ENCODE results near the gene CDH4.

DNA sequence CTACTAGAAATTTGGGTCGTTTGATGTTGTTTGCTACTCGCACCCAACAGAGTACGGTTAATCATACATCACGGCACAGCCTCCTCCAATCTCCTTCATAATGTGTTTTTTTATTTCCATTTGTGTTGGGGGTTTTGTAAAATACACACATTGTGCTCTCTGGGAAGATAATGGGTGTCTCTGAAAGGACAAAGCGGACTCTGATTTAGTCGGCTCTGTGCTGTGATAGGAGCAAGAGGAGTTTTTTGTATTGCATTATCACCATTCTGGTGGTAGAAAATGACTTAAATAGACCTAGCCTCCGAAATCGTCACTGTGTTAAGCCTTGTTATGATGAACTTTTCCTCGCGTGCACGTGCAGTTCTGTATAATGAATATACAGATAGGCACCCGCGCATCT lies 196.3 kb downstream of the CDH4 start:
- no peak for TF ChIP-seq EZH2 (IDR thresholded peaks at IDR 0.05)
- TF ChIP-seq, protein P1, sequence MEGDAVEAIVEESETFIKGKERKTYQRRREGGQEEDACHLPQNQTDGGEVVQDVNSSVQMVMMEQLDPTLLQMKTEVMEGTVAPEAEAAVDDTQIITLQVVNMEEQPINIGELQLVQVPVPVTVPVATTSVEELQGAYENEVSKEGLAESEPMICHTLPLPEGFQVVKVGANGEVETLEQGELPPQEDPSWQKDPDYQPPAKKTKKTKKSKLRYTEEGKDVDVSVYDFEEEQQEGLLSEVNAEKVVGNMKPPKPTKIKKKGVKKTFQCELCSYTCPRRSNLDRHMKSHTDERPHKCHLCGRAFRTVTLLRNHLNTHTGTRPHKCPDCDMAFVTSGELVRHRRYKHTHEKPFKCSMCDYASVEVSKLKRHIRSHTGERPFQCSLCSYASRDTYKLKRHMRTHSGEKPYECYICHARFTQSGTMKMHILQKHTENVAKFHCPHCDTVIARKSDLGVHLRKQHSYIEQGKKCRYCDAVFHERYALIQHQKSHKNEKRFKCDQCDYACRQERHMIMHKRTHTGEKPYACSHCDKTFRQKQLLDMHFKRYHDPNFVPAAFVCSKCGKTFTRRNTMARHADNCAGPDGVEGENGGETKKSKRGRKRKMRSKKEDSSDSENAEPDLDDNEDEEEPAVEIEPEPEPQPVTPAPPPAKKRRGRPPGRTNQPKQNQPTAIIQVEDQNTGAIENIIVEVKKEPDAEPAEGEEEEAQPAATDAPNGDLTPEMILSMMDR (IDR thresholded peaks at IDR 0.05), result no peak
- TF ChIP-seq EZH2phosphoT487 (IDR thresholded peaks at IDR 0.05), result no peak

Measured in neural progenitor cell (in vitro differentiated cells).